ENCODE measurements around the gene ZMAT5.

The ZMAT5 gene

GRCh38 chr22:29737251-29738117, 29.3 kb downstream of the ZMAT5 start:
- Histone ChIP-seq H3K9ac (ENCODE audit: low read depth, low read length) (no peak overlapping the region), H3K4me2 (ENCODE audit: low read length) (no peak overlapping the region), H3K9me3 (replicated peaks; ENCODE audit: low read length) (no peaks in the 10 kb centered on the region), H3K4me3 (ENCODE audit: low read length) (no peak overlapping the region), H3K36me3 (ENCODE audit: insufficient read depth, low read length) (peaks cover 18% of the 10 kb centered on the region), H3K4me1 (ENCODE audit: control insufficient read depth, insufficient read depth, low read length) (no peaks in the 10 kb centered on the region), H3K27me3 (ENCODE audit: control insufficient read depth, insufficient read depth, low read length) (no peaks in the 10 kb centered on the region)

GRCh38 chr22:29735416-29735815, 31.4 kb downstream of the ZMAT5 start:
- no peaks in the 10 kb centered on the region for H3K4me1 ChIP-seq (ENCODE audit: control insufficient read depth, insufficient read depth, low read length)
- no peaks in the 10 kb centered on the region for H3K27me3 ChIP-seq (ENCODE audit: control insufficient read depth, insufficient read depth, low read length)
- H3K9me3 ChIP-seq (replicated peaks; ENCODE audit: low read length), result no peaks in the 10 kb centered on the region
- H3K4me2 ChIP-seq (ENCODE audit: low read length), result no peak overlapping the region
- H3K9ac ChIP-seq (ENCODE audit: low read depth, low read length), result no peak overlapping the region
- H3K36me3 ChIP-seq (ENCODE audit: insufficient read depth, low read length), result peaks cover 8% of the 10 kb centered on the region
- no peak overlapping the region for H3K4me3 ChIP-seq (ENCODE audit: low read length)

GRCh38 chr22:29734838-29735237, 32.0 kb downstream of the ZMAT5 start:
- no peaks in the 10 kb centered on the region for H3K27me3 ChIP-seq (ENCODE audit: control insufficient read depth, insufficient read depth, low read length)
- H3K4me3 ChIP-seq (ENCODE audit: low read length), result no peak overlapping the region
- no peak overlapping the region for H3K9ac ChIP-seq (ENCODE audit: low read depth, low read length)
- H3K9me3 ChIP-seq (replicated peaks; ENCODE audit: low read length), result no peaks in the 10 kb centered on the region
- H3K36me3 ChIP-seq (ENCODE audit: insufficient read depth, low read length), result peaks cover 8% of the 10 kb centered on the region
- no peak overlapping the region for H3K4me2 ChIP-seq (ENCODE audit: low read length)
- no peaks in the 10 kb centered on the region for H3K4me1 ChIP-seq (ENCODE audit: control insufficient read depth, insufficient read depth, low read length)

GRCh38 chr22:29734406-29734805, 32.4 kb downstream of the ZMAT5 start:
- H3K27me3 ChIP-seq (ENCODE audit: control insufficient read depth, insufficient read depth, low read length), result no peaks in the 10 kb centered on the region
- no peaks in the 10 kb centered on the region for H3K4me1 ChIP-seq (ENCODE audit: control insufficient read depth, insufficient read depth, low read length)
- H3K9me3 ChIP-seq (replicated peaks; ENCODE audit: low read length), result no peaks in the 10 kb centered on the region
- H3K9ac ChIP-seq (ENCODE audit: low read depth, low read length), result no peak overlapping the region
- no peak overlapping the region for H3K4me3 ChIP-seq (ENCODE audit: low read length)
- peaks cover 8% of the 10 kb centered on the region for H3K36me3 ChIP-seq (ENCODE audit: insufficient read depth, low read length)
- no peak overlapping the region for H3K4me2 ChIP-seq (ENCODE audit: low read length)

- Histone ChIP-seq H3K4me3 (ENCODE audit: low read length) (no peak overlapping the region), H3K4me2 (ENCODE audit: low read length) (no peak overlapping the region), H3K36me3 (ENCODE audit: insufficient read depth, low read length) (peaks cover 8% of the 10 kb centered on the region), H3K9ac (ENCODE audit: low read depth, low read length) (no peak overlapping the region), H3K4me1 (ENCODE audit: control insufficient read depth, insufficient read depth, low read length) (no peaks in the 10 kb centered on the region), H3K27me3 (ENCODE audit: control insufficient read depth, insufficient read depth, low read length) (no peaks in the 10 kb centered on the region), H3K9me3 (replicated peaks; ENCODE audit: low read length) (no peaks in the 10 kb centered on the region)
Measured at GRCh38 chr22:29733362-29734201, 33.2 kb downstream of the ZMAT5 start.

GRCh38 chr22:29732883-29733282, 33.9 kb downstream of the ZMAT5 start:
- no peaks in the 10 kb centered on the region for H3K4me1 ChIP-seq (ENCODE audit: control insufficient read depth, insufficient read depth, low read length)
- no peak overlapping the region for H3K9ac ChIP-seq (ENCODE audit: low read depth, low read length)

GRCh38 chr22:29731058-29731850, 35.6 kb downstream of the ZMAT5 start:
- Histone ChIP-seq H3K27me3 (ENCODE audit: control insufficient read depth, insufficient read depth, low read length) (no peaks in the 10 kb centered on the region), H3K9ac (ENCODE audit: low read depth, low read length) (no peak overlapping the region), H3K9me3 (replicated peaks; ENCODE audit: low read length) (no peaks in the 10 kb centered on the region), H3K4me3 (ENCODE audit: low read length) (no peak overlapping the region), H3K4me1 (ENCODE audit: control insufficient read depth, insufficient read depth, low read length) (no peaks in the 10 kb centered on the region), H3K36me3 (ENCODE audit: insufficient read depth, low read length) (peaks cover 5% of the 10 kb centered on the region), H3K4me2 (ENCODE audit: low read length) (no peak overlapping the region)

More at GRCh38 chr22:29732883-29733282, 33.9 kb downstream of the ZMAT5 start:
- H3K4me2 ChIP-seq (ENCODE audit: low read length), result no peak overlapping the region
- H3K27me3 ChIP-seq (ENCODE audit: control insufficient read depth, insufficient read depth, low read length), result no peaks in the 10 kb centered on the region
- H3K9me3 ChIP-seq (replicated peaks; ENCODE audit: low read length), result no peaks in the 10 kb centered on the region
- H3K36me3 ChIP-seq (ENCODE audit: insufficient read depth, low read length), result peaks cover 5% of the 10 kb centered on the region
- no peak overlapping the region for H3K4me3 ChIP-seq (ENCODE audit: low read length)

- no peaks in the 10 kb centered on the region for H3K36me3 ChIP-seq (ENCODE audit: insufficient read depth, low read length)
- H3K27me3 ChIP-seq (ENCODE audit: control insufficient read depth, insufficient read depth, low read length), result peaks cover 13% of the 10 kb centered on the region
- H3K9me3 ChIP-seq (replicated peaks; ENCODE audit: low read length), result no peaks in the 10 kb centered on the region
- H3K4me1 ChIP-seq (ENCODE audit: control insufficient read depth, insufficient read depth, low read length), result no peaks in the 10 kb centered on the region
- H3K4me3 ChIP-seq (ENCODE audit: low read length), result no peak overlapping the region
- no peak overlapping the region for H3K4me2 ChIP-seq (ENCODE audit: low read length)
- no peak overlapping the region for H3K9ac ChIP-seq (ENCODE audit: low read depth, low read length)
Measured at GRCh38 chr22:29729161-29729560, 37.6 kb downstream of the ZMAT5 start.

- peaks cover 31% of the 10 kb centered on the region for H3K27me3 ChIP-seq (ENCODE audit: control insufficient read depth, insufficient read depth, low read length)
- no peaks in the 10 kb centered on the region for H3K9me3 ChIP-seq (replicated peaks; ENCODE audit: low read length)
- no peaks in the 10 kb centered on the region for H3K36me3 ChIP-seq (ENCODE audit: insufficient read depth, low read length)
- no peak overlapping the region for H3K4me3 ChIP-seq (ENCODE audit: low read length)
- H3K4me1 ChIP-seq (ENCODE audit: control insufficient read depth, insufficient read depth, low read length), result no peaks in the 10 kb centered on the region
- no peak overlapping the region for H3K9ac ChIP-seq (ENCODE audit: low read depth, low read length)
- H3K4me2 ChIP-seq (ENCODE audit: low read length), result no peak overlapping the region
Measured at GRCh38 chr22:29727131-29727523, 39.7 kb downstream of the ZMAT5 start.

GRCh38 chr22:29726512-29727130, 40.2 kb downstream of the ZMAT5 start:
- no peaks in the 10 kb centered on the region for H3K36me3 ChIP-seq (ENCODE audit: insufficient read depth, low read length)
- H3K4me3 ChIP-seq (ENCODE audit: low read length), result no peak overlapping the region
- H3K9me3 ChIP-seq (replicated peaks; ENCODE audit: low read length), result no peaks in the 10 kb centered on the region
- no peak overlapping the region for H3K9ac ChIP-seq (ENCODE audit: low read depth, low read length)
- H3K27me3 ChIP-seq (ENCODE audit: control insufficient read depth, insufficient read depth, low read length), result peaks cover 36% of the 10 kb centered on the region
- H3K4me1 ChIP-seq (ENCODE audit: control insufficient read depth, insufficient read depth, low read length), result no peaks in the 10 kb centered on the region
- H3K4me2 ChIP-seq (ENCODE audit: low read length), result no peak overlapping the region

GRCh38 chr22:29726106-29726505, 40.7 kb downstream of the ZMAT5 start:
- H3K4me3 ChIP-seq (ENCODE audit: low read length), result no peak overlapping the region
- H3K9me3 ChIP-seq (replicated peaks; ENCODE audit: low read length), result no peaks in the 10 kb centered on the region
- H3K4me2 ChIP-seq (ENCODE audit: low read length), result no peak overlapping the region
- peaks cover 41% of the 10 kb centered on the region for H3K27me3 ChIP-seq (ENCODE audit: control insufficient read depth, insufficient read depth, low read length)
- H3K4me1 ChIP-seq (ENCODE audit: control insufficient read depth, insufficient read depth, low read length), result no peaks in the 10 kb centered on the region
- H3K9ac ChIP-seq (ENCODE audit: low read depth, low read length), result no peak overlapping the region
- no peaks in the 10 kb centered on the region for H3K36me3 ChIP-seq (ENCODE audit: insufficient read depth, low read length)
